ENCODE measurements around the gene KCNJ6. TPM values are rescaled to one million over a fixed set of nuclear protein-coding genes. Genes with fewer than 3 reads are reported as not detected.

Gene KCNJ6
- total and polyA plus RNA-seq, 2 of the 8 experiments (the other 6 are each of a cell fraction or from before 2014, with no cell fraction given) = 0.51 to 1.2 TPM

GRCh38 chr21:37645848-37646247, 270.4 kb downstream of the KCNJ6 start (continued):
- no peak for TF ChIP-seq ATF2 (IDR thresholded peaks at IDR 0.05; ENCODE audit: low read length)
